Jurkat, Clone E6-1 (cell line): ENCODE data around the gene SP7.
"Not testable (repeated sequence)": the region's sequence is repeated elsewhere in the genome, so short reads cannot be mapped to it uniquely, and the experiment has no call there.

Experiments used
- DNase-seq: peaks from one replicate; pipeline ENCODE4 v3.0.0-alpha.2; 2011; ENCODE audit warnings: low read depth, low spot score
- H3K4me3 ChIP-seq: 2 replicates; pipeline ENCODE4 v1.5.1; 2011; ENCODE audit warnings: mild to moderate bottlenecking, low read length, control low read depth, moderate library complexity

Gene SP7

GRCh38 chr12:53326460-53327185 is 9.5 kb downstream of the SP7 start:
- DNase-seq = no peak
- no peak overlapping the region for H3K4me3 ChIP-seq

- peak overlapping the region; percentile 69 for H3K4me3 ChIP-seq
- DNase-seq = no peak
These were observed 10.6 kb downstream of the SP7 start for GRCh38 chr12:53325511-53326061.

- DNase-seq = peak; percentile 79
- peak overlapping the region; percentile 69 for H3K4me3 ChIP-seq
These were observed 11.2 kb downstream of the SP7 start for GRCh38 chr12:53324779-53325510.

GRCh38 chr12:53324113-53324778 is 11.9 kb downstream of the SP7 start:
- H3K4me3 ChIP-seq = peak overlapping the region; percentile 69
- peak; percentile 79 for DNase-seq

DNA sequence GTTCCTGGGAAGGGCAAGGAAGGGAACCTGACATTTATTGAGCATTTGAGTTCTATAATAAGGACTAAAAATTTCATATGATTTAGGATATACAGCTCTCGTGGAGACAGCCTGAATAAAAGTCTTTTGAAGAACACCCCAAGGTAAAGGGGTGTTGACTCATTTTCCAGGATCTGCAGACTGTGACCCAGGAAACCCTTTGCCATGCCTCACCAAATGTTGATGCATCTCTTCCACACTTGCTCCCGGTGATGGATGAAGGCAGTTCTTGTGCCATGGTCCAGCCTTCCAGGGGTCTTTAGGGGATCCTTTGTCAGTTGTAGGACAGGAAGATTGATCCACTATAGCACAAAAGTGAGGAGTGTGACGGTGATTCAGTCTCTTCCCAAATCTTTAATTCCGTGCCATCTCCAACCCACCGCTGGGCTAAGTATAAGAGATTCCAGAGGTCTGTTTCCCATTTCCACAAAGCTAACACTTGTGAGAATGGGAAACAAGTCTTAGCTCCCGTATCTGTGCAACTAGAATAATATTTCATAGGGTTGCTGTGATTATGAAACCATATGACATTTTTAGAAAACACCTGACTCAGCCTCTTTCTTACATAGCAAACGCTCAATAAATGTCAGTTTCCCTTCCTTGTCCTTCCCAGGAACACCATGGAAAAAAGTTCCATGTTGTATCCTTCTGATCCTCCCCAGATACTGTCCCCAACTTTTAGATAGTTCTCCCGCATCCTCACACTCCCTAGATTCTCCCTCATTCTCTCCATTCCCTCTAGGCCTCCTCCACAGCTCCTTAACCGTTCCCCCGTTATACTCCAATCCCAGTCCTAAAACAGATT is 15.6 kb downstream of the SP7 start:
- H3K4me3 ChIP-seq = peak overlapping the region; percentile 78
- no peak for DNase-seq

DNA sequence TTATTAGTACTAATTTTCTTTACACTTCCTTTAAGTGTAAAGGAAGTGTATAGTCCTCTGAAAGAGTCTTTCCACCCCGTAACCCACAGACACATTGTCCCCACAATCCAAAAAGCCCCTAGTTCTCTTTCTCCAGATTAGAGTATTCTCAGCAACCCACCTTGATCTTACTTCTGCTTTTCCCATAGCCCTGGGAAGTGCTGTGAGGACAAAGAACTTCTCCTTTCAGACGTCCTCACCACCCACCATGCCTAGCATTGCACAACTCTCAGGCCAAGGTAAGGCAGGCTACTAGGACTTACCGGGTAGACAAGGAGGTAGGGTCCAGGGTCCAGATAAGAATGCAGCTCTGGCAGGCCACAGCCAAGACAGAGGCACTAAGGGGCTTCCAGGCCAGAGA is 22.2 kb downstream of the SP7 start:
- no peak for DNase-seq
- no peak overlapping the region for H3K4me3 ChIP-seq

GRCh38 chr12:53308276-53308675 is 27.9 kb downstream of the SP7 start:
- no peak overlapping the region for H3K4me3 ChIP-seq
- no peak for DNase-seq

GRCh38 chr12:53306826-53307225 is 29.3 kb downstream of the SP7 start:
- no peak for DNase-seq
- H3K4me3 ChIP-seq = no peak overlapping the region

DNA sequence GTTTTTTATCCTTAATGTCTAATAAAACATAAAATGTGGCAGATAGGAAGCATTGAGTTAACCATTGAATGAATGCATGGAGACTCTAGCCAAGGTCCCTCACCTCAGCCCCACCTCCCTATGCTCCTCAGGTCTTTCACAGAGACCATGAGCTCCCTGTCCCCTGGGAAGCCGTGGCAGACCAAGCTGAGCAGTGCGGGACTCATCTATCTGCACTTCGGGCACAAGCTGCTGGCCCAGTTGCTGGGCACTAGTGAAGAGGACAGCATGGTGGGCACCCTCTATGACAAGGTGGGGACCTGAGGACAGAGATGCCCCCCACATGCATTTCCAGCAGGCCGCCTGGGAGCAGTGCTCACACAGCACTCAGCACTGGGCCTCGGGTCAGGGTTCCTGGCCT is 33.3 kb downstream of the SP7 start:
- H3K4me3 ChIP-seq = no peak overlapping the region
- DNase-seq = no peak

DNA sequence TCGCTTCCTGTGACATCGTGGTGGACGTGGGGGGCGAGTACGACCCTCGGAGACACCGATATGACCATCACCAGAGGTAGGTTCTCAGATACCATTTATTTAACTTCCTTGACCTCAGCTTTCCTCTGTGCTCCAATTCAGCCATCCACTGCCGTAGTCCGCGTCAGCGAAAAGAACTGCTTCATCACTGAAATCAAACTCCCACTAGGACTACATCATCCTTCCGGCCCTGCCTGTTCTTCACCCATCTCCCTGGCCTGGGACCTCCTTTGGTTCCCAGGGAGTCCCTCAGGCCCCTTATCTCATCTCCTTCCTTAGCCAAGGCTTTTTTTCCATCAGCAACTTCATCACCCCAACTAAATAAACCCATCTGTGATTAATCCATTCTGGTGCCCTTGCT is 36.0 kb downstream of the SP7 start:
- DNase-seq = no peak

GRCh38 chr12:53299454-53300180 is 36.5 kb downstream of the SP7 start, which contains the start of gene MYG1:
TSS of gene MYG1 (plus strand) at chr12:53299695. CDS start at chr12:53299738, 43 bp downstream.
- DNase-seq = peak; percentile 89
- H3K4me3 ChIP-seq = peak within 1 kb of the TSS; percentile 78

More for the DNA sequence above, 36.0 kb downstream of the SP7 start:
- H3K4me3 ChIP-seq = peak overlapping the region; percentile 78

DNA sequence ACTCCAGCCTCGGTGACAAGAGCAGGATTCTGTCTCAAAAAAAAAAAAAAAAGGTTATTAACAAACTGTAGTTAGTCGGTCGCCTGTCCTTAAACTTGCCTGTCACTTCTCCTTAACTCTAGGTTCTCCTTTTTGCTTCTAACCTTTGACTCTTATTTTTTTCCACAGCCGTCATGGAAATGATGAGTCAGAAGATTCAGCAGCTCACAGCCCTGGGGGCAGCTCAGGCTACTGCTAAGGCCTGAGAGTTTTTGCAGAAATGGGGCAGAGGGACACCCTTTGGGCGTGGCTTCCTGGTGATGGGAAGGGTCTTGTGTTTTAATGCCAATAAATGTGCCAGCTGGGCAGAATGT is 37.1 kb downstream of the SP7 start:
- peak overlapping the region; percentile 78 for H3K4me3 ChIP-seq
- DNase-seq = no peak

- no peak for DNase-seq
- no peak overlapping the region for H3K4me3 ChIP-seq
These were observed 38.0 kb downstream of the SP7 start for GRCh38 chr12:53298164-53298563.

- H3K4me3 ChIP-seq = not testable (repeated sequence)
These were observed 39.0 kb downstream of the SP7 start for GRCh38 chr12:53297106-53297505.

GRCh38 chr12:53295891-53296219 is 40.3 kb downstream of the SP7 start:
- peak overlapping the region; percentile 100 for H3K4me3 ChIP-seq
- no peak for DNase-seq

More at GRCh38 chr12:53297106-53297505, 39.0 kb downstream of the SP7 start:
- not testable (repeated sequence) for DNase-seq

DNA sequence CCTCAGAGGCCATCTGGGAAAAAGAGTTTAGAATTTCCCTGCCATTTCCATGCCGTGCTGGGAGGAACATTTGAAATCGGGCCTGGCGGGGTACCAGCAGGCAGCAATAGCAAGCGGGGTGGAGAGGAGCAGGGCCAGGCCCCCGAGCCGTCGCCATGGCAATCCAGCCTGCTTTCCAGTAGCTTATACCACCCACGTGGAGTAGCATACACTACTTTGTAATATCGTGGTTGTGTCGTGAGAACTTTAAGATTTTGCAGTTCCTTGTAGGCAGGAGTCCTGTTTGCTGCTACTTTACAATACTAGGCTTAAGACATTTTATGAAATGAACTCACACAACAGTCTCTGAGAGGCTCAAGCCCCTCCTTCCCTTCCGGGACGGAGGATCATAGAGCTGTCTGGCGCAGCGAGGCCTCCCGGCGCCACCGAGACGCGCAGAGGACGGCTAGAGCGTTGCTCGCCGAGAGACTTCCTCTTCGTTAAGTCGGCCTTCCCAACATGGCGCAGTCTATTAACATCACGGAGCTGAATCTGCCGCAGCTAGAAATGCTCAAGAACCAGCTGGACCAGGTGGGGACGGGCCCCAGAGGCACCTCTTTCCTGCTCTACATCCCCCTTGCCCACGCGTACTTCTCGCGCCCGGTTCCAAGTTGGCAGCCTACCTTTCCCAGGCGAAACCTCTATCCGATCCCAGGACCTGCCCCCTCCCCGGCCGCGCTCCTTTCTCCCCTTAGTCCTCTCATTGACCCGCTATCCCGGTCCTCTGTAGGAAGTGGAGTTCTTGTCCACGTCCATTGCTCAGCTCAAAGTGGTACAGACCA is 40.9 kb downstream of the SP7 start, which contains the start of gene PFDN5:
TSS of gene PFDN5 (plus strand) at position 473 of the 821 bp plus-strand sequence. CDS start at position 499, 26 bp downstream.
- peak within 1 kb of the TSS; percentile 100 for H3K4me3 ChIP-seq
- peak; percentile 91 for DNase-seq

DNA sequence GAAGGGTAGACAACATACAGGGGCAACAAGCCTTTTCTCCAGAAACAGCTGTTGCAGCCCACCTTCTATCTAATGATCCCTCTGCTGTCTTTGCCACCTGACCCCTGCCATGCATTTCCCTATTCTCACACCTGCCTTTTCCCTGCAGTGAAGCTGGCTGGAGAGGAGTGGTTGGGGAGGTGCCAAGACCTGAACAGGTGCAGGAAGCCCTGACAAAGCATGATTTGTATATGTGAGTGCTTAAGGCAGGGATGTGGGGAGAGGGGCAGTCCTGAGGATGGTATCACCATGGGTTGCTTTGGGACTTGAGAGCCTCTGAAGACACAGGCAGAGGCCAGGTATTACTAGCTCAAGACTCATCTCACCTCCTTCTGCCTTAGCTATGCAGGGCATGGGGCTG is 43.7 kb downstream of the SP7 start:
- no peak overlapping the region for H3K4me3 ChIP-seq
- DNase-seq = no peak
